IMR-90 (cell line): ENCODE measurements around the gene ACOXL. TPM values are rescaled to one million over a fixed set of nuclear protein-coding genes. Genes with fewer than 3 reads are reported as not detected.

Experiments
- ATAC-seq: fragments of 200-7000 bp; cut with Tn5 transposase; 2 replicates; pipeline ENCODE4 v1.9.1; 2020; ENCODE audit warnings: low read depth, mild to moderate bottlenecking, moderate library complexity
- BruUV-seq: library from RNA; stranded (reverse); fragments of 400-500 nt; replicated peaks from 2 replicates; lab custom pipeline; 2021; lab: Mats Ljungman, UMichigan
- CTCF ChIA-PET: fragments of 300-600 bp; formaldehyde crosslinking; extraction: SDS; loops from one replicate; lab custom pipeline; 2021; ENCODE audit warnings: antibody characterized with exemption; lab: Yijun Ruan, JAX
- POLR2A ChIA-PET: fragments of 300-600 bp; sonication (Branson Sonifier 250); formaldehyde crosslinking; loops from one replicate; lab custom pipeline; 2022; ENCODE audit warnings: antibody characterized with exemption; ENCODE audit not compliant: unreplicated experiment; lab: Charles Lee
- DNase-seq: peaks from one replicate; pipeline ENCODE4 v3.0.0; 2013
- H2AFZ ChIP-seq: replicated peaks from 2 replicates; pipeline ENCODE3; 2013; ENCODE audit warnings: low read length, mild to moderate bottlenecking; ENCODE audit not compliant: poor library complexity
- H2AK5ac ChIP-seq: 2 replicates; pipeline ENCODE4 v1.6.1; 2013; ENCODE audit warnings: low read depth, low read length, inconsistent platforms
- H2AK9ac ChIP-seq: replicated peaks from 2 replicates; pipeline ENCODE3; 2013; ENCODE audit warnings: mild to moderate bottlenecking, low read depth, low read length, moderate library complexity; ENCODE audit not compliant: poor library complexity
- H2BK120ac ChIP-seq: 2 replicates; pipeline ENCODE4 v1.6.1; 2013; ENCODE audit warnings: low read depth, low read length, inconsistent platforms
- H2BK15ac ChIP-seq: 3 replicates; pipeline ENCODE4 v1.6.1; 2013; ENCODE audit warnings: low read depth, low read length, inconsistent platforms
- H2BK20ac ChIP-seq: 2 replicates; pipeline ENCODE4 v1.6.1; 2013; ENCODE audit warnings: low read depth, mild to moderate bottlenecking, inconsistent platforms, low read length, moderate library complexity
- H2BK5ac ChIP-seq: 2 replicates; pipeline ENCODE4 v1.6.1; 2013; ENCODE audit warnings: mild to moderate bottlenecking, low read depth, low read length, inconsistent platforms; ENCODE audit not compliant: poor library complexity, severe bottlenecking
- H3K14ac ChIP-seq: replicated peaks from 2 replicates; pipeline ENCODE4 v1.6.1; 2013; ENCODE audit warnings: low read depth, low read length, inconsistent platforms
- H3K18ac ChIP-seq: 2 replicates; pipeline ENCODE4 v1.6.1; 2013; ENCODE audit warnings: low read depth, low read length, control low read depth
- H3K23ac ChIP-seq: 2 replicates; pipeline ENCODE4 v1.6.1; 2013; ENCODE audit warnings: low read depth, low read length, inconsistent platforms
- H3K27ac ChIP-seq: 2 replicates; pipeline ENCODE4 v1.5.1; 2013; ENCODE audit warnings: mild to moderate bottlenecking, control low read depth, low read length; ENCODE audit not compliant: insufficient read depth
- H3K27me3 ChIP-seq: 2 replicates; pipeline ENCODE4 v1.6.1; 2013; ENCODE audit warnings: low read length; ENCODE audit not compliant: control insufficient read depth, insufficient read depth
- H3K36me3 ChIP-seq: 2 replicates; pipeline ENCODE4 v1.6.1; 2013; ENCODE audit warnings: low read length, mixed read lengths; ENCODE audit not compliant: control insufficient read depth, insufficient read depth
- H3K4ac ChIP-seq: 2 replicates; pipeline ENCODE4 v1.6.1; 2013; ENCODE audit warnings: low read depth, low read length, inconsistent platforms
- H3K4me1 ChIP-seq: 2 replicates; pipeline ENCODE4 v1.6.1; 2013; ENCODE audit warnings: low read length, mixed read lengths; ENCODE audit not compliant: control insufficient read depth, insufficient read depth
- H3K4me2 ChIP-seq: 2 replicates; pipeline ENCODE4 v1.6.1; 2013; ENCODE audit warnings: low read depth, mild to moderate bottlenecking, control low read depth, low read length, moderate library complexity
- H3K4me3 ChIP-seq: 2 replicates; pipeline ENCODE4 v1.5.1; 2013; ENCODE audit warnings: low read depth, mild to moderate bottlenecking, control low read depth, low read length, moderate library complexity; ENCODE audit not compliant: insufficient read depth
- H3K56ac ChIP-seq: 2 replicates; pipeline ENCODE4 v1.6.1; 2013; ENCODE audit warnings: low read length, inconsistent platforms; ENCODE audit not compliant: insufficient read depth; ENCODE audit errors: extremely low read depth
- H3K79me1 ChIP-seq, 2 experiments: 2 replicates each; pipeline ENCODE4 v1.6.1; 2013; ENCODE audit warnings: low read length in 2 of 2, inconsistent platforms in 1 of 2, low read depth in 1 of 2
- H3K9ac ChIP-seq: 2 replicates; pipeline ENCODE4 v1.6.1; 2013; ENCODE audit warnings: low read depth, low read length, control low read depth
- H3K9me1 ChIP-seq: 2 replicates; pipeline ENCODE4 v1.6.1; 2013; ENCODE audit warnings: low read length, inconsistent platforms; ENCODE audit not compliant: insufficient read depth
- H3K9me3 ChIP-seq: 2 replicates; pipeline ENCODE4 v1.6.1; 2013; ENCODE audit warnings: low read length; ENCODE audit not compliant: control insufficient read depth, insufficient read depth
- H4K20me1 ChIP-seq: 2 replicates; pipeline ENCODE4 v1.6.1; 2013; ENCODE audit warnings: low read length, inconsistent platforms; ENCODE audit not compliant: insufficient read depth
- H4K5ac ChIP-seq: 2 replicates; pipeline ENCODE4 v1.6.1; 2013; ENCODE audit warnings: mild to moderate bottlenecking, low read depth, low read length, control low read depth
- H4K8ac ChIP-seq, 2 experiments: 2 replicates each; pipeline ENCODE4 v1.6.1; 2013; ENCODE audit warnings: low read depth in 2 of 2, low read length in 2 of 2, control low read depth in 1 of 2, inconsistent platforms in 1 of 2
- H4K91ac ChIP-seq: 2 replicates; pipeline ENCODE4 v1.6.1; 2013; ENCODE audit warnings: low read depth, low read length, inconsistent platforms; ENCODE audit not compliant: insufficient read depth
- CHD1 ChIP-seq: IDR thresholded peaks from 2 replicates; pipeline ENCODE4 v1.6.1; 2012; ENCODE audit warnings: low read depth, low read length, improper control_type of control experiment
- MAZ ChIP-seq: IDR thresholded peaks from 2 replicates; pipeline ENCODE4 v1.6.1; 2012; ENCODE audit warnings: low read depth, mild to moderate bottlenecking, low read length, improper control_type of control experiment, moderate library complexity, borderline replicate concordance
- MXI1 ChIP-seq: IDR thresholded peaks from 2 replicates; pipeline ENCODE4 v1.6.1; 2012; ENCODE audit warnings: low read depth, mild to moderate bottlenecking, low read length, moderate library complexity, borderline replicate concordance
- POLR2A ChIP-seq: IDR thresholded peaks from 2 replicates; pipeline ENCODE4 v1.6.1; 2012; ENCODE audit warnings: mild to moderate bottlenecking, low read depth, low read length
- RAD21 ChIP-seq: IDR thresholded peaks from 2 replicates; pipeline ENCODE4 v1.6.1; 2012; ENCODE audit warnings: low read length, improper control_type of control experiment
- RFX5 ChIP-seq: IDR thresholded peaks from 2 replicates; pipeline ENCODE4 v1.8.0; 2012; ENCODE audit warnings: low read depth, mild to moderate bottlenecking, low read length, moderate library complexity
- SMC3 ChIP-seq: fragments of 150-350 bp; IDR thresholded peaks from 2 replicates; pipeline ENCODE4 v1.6.1; 2016; ENCODE audit warnings: low read depth, mild to moderate bottlenecking, antibody characterized with exemption, low read length, moderate library complexity
- WGBS, 2 experiments: methylation state at CpG; one replicate each; pipeline versions ENCODE4 v1.1.5 to v1.1.7; 2013; ENCODE audit warnings: missing lambda C conversion rate in 2 of 2; ENCODE audit not compliant: insufficient read length in 1 of 2; ENCODE audit errors: extremely low coverage in 2 of 2; 5-methylcytosine and 5-hydroxymethylcytosine counted together
- dilution Hi-C: fragments of 300-500 bp; cut with HindIII; formaldehyde crosslinking; loops from one replicate; pipeline ENCODE4 v1.14.3; 2018; ENCODE audit warnings: low sequenced_read_pairs; ENCODE audit not compliant: unreplicated experiment
- in situ Hi-C: fragments of 300-500 bp; cut with MboI; formaldehyde crosslinking; loops from 3 replicates; pipeline ENCODE4 v1.14.3; 2019; ENCODE audit warnings: low sequenced_read_pairs, inconsistent platforms, mixed read lengths
- intact Hi-C: fragments of 100-400 bp; cut with micrococcal nuclease; formaldehyde crosslinking; loops from 2 replicates; pipeline ENCODE4 v1.10.0; 2022
- polyA plus RNA-seq, 3 experiments: library from polyadenylated mRNA; depleted of rRNA; stranded (reverse); fragments of >200 nt; gene quantifications; 2 replicates each; pipeline ENCODE4 v1.2.3, GENCODE V29; 2012; ENCODE audit warnings: low replicate concordance in 1 of 3
- total RNA-seq: library from RNA; depleted of rRNA; stranded (reverse); fragments of >200 nt; gene quantifications from 2 replicates; pipeline ENCODE4 v1.2.3, GENCODE V29; 2012

Gene ACOXL
- total and polyA plus RNA-seq, 2 of the 4 experiments (the other 2 are of a cell fraction) = not detected

DNA sequence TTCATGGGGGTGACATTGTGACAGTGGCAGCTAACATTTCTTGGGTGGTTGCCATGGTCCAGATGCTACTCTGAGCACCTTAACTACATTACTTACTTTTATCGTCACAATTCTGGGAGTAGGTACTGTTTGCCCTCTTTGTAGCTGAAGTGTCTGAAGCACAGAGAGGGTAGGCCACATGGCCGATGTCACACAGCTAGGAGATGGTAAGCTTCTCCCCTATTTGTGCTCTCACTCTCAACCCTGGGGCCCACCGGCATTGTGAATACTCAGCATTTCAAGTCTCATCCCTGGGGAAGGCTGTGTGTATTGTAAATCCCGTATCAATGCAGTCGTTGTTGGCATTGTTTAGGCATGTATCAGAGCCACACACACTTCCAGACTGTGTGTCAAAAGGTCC is 136.6 kb downstream of the ACOXL start:
- Histone ChIP-seq H3K56ac (no peak overlapping the region), H4K91ac (no peak overlapping the region), H3K18ac (no peak overlapping the region), H2BK15ac (no peak overlapping the region), H3K9me3 (no peaks in the 10 kb centered on the region), H2BK20ac (no peak overlapping the region), H3K14ac (no peak overlapping the region), H3K4me2 (no peak overlapping the region), H2AFZ (no peak overlapping the region), H3K9me1 (no peaks in the 10 kb centered on the region), H3K4me3 (no peak overlapping the region), H2AK9ac (no peak overlapping the region), H3K9ac (no peak overlapping the region), H3K27ac (no peak overlapping the region), H3K36me3 (no peaks in the 10 kb centered on the region), H2BK5ac (no peak overlapping the region), H4K5ac (no peak overlapping the region), H3K4ac (no peak overlapping the region), H4K8ac (no peak overlapping the region), H3K27me3 (peaks cover 5% of the 10 kb centered on the region), H3K79me1 (no peaks in the 10 kb centered on the region), H3K23ac (no peak overlapping the region), H2AK5ac (no peak overlapping the region), H3K4me1 (no peaks in the 10 kb centered on the region), H2BK120ac (no peak overlapping the region), H4K20me1 (no peaks in the 10 kb centered on the region)
- DNase-seq (no peak), ATAC-seq (no peak)
- 30% methylated on average over 2 of the region's 5 CpGs; no CpG with 5 or more reads in 1 of the 2 experiments for WGBS, 2 experiments
- ChIA-PET CTCF (no interaction called here), POLR2A (no interaction called here)
- TF ChIP-seq POLR2A = no peak
- TF ChIP-seq MXI1 = no peak
- no peak for TF ChIP-seq SMC3
- no peak for TF ChIP-seq RFX5
- TF ChIP-seq CHD1 = no peak
- no peak for TF ChIP-seq MAZ
- no peak for TF ChIP-seq RAD21
- dilution Hi-C loops (no loop called here), in situ Hi-C loops (no loop called here), intact Hi-C loops (no loop called here)
- no TSS peak for BruUV-seq
